ENCODE measurements around the gene ZNF274. TPM values are rescaled to one million over a fixed set of nuclear protein-coding genes. Genes with fewer than 3 reads are reported as not detected.

Gene ZNF274
- total RNA-seq, 2 donors from 2014 or later, result 23.2 to 24.9 TPM

DNA sequence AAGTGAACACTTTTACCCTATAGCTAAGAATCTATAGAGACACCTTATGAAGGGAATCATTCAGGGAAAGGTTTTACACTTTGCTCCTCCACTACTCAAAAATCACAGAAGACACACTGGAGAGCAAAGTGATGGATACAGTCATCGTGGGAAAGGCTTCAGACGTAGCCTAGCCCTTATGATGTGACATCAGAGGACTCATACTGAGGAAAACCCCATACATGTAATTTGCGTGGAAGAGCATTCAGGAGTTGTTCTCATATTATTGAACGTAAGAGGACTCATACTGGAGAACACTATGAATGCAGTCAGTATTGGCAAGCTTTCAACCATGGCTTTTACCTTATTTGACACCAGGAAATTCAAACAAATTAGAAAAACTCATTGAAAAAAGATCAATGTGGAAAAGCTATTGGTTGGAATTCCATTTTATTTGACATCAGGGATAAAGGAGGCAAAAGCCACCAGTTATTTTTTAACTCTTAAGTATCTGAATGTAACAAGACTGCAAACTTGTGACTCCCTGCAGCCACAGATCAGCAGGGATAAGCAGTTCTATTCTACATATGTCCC lies 16.1 kb upstream of the ZNF274 start:
- 49 to 51% methylated on average over 4 of the region's 4 CpGs for WGBS, 2 experiments (ENCODE audit: insufficient coverage in 1 of 2, insufficient read length in 1 of 2)
- Histone ChIP-seq H3K36me3 (ENCODE audit: control insufficient read depth, insufficient read depth, low read length) (no peaks in the 10 kb centered on the region), H3K9me3 (ENCODE audit: control insufficient read depth, low read length) (peaks cover 59% of the 10 kb centered on the region), H3K9ac (ENCODE audit: extremely low read depth, low read length, poor library complexity, severe bottlenecking) (no peak overlapping the region), H3K27me3 (ENCODE audit: control insufficient read depth, insufficient read depth, low read length, poor library complexity, severe bottlenecking) (no peaks in the 10 kb centered on the region), H3K4me1 (ENCODE audit: control insufficient read depth, insufficient read depth, low read length) (no peaks in the 10 kb centered on the region), H3K27ac (ENCODE audit: low read depth, low read length) (no peak overlapping the region), H3K4me3 (ENCODE audit: low read length) (peak overlapping the region; percentile 18)
- no peaks in the 10 kb centered on the region for H3K4me1 Mint-ChIP-seq
- H3K27ac Mint-ChIP-seq, result no peak overlapping the region
- peaks cover 4% of the 10 kb centered on the region for H3K36me3 Mint-ChIP-seq (ENCODE audit: low read depth)
- DNase-seq, result no peak
- H3K9me3 Mint-ChIP-seq, result peaks cover 84% of the 10 kb centered on the region
- TF ChIP-seq, protein P1, sequence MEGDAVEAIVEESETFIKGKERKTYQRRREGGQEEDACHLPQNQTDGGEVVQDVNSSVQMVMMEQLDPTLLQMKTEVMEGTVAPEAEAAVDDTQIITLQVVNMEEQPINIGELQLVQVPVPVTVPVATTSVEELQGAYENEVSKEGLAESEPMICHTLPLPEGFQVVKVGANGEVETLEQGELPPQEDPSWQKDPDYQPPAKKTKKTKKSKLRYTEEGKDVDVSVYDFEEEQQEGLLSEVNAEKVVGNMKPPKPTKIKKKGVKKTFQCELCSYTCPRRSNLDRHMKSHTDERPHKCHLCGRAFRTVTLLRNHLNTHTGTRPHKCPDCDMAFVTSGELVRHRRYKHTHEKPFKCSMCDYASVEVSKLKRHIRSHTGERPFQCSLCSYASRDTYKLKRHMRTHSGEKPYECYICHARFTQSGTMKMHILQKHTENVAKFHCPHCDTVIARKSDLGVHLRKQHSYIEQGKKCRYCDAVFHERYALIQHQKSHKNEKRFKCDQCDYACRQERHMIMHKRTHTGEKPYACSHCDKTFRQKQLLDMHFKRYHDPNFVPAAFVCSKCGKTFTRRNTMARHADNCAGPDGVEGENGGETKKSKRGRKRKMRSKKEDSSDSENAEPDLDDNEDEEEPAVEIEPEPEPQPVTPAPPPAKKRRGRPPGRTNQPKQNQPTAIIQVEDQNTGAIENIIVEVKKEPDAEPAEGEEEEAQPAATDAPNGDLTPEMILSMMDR (conservative IDR thresholded peaks at IDR 0.05), result no peak
- H3K4me3 Mint-ChIP-seq, result no peak overlapping the region
- H3K27me3 Mint-ChIP-seq (ENCODE audit: insufficient read depth), result peaks cover 7% of the 10 kb centered on the region

DNA sequence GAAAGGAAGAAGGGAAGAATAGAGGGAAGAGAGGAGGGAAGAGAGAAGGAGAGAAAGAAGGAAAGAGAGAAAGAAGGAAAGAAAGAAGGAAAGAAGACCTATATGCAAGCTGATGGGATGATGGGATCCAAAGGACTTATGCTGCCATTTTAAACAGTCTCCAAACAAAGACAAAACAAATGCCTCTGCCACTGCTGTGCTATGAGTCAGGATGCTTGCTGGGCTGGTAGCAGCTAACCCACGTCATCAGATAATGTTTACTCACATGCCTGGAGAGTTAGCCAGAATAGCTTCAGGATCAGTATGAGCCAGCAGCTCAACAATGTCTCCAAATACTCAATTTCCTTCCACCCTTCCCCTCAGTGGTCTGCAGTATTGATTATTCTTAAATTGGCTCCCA lies 12.0 kb upstream of the ZNF274 start:
- Histone ChIP-seq H3K9ac (ENCODE audit: extremely low read depth, low read length, poor library complexity, severe bottlenecking) (no peak overlapping the region), H3K27me3 (ENCODE audit: control insufficient read depth, insufficient read depth, low read length, poor library complexity, severe bottlenecking) (no peaks in the 10 kb centered on the region), H3K36me3 (ENCODE audit: control insufficient read depth, insufficient read depth, low read length) (no peaks in the 10 kb centered on the region), H3K9me3 (ENCODE audit: control insufficient read depth, low read length) (peaks cover 54% of the 10 kb centered on the region), H3K4me3 (ENCODE audit: low read length) (no peak overlapping the region), H3K27ac (ENCODE audit: low read depth, low read length) (no peak overlapping the region), H3K4me1 (ENCODE audit: control insufficient read depth, insufficient read depth, low read length) (no peaks in the 10 kb centered on the region)
- Mint-ChIP-seq H3K4me1 (no peaks in the 10 kb centered on the region), H3K4me3 (no peak overlapping the region), H3K9me3 (peaks cover 82% of the 10 kb centered on the region), H3K27me3 (ENCODE audit: insufficient read depth) (peaks cover 11% of the 10 kb centered on the region), H3K36me3 (ENCODE audit: low read depth) (peaks cover 3% of the 10 kb centered on the region), H3K27ac (no peak overlapping the region)
- WGBS, 2 experiments (ENCODE audit: insufficient coverage in 1 of 2, insufficient read length in 1 of 2), result 38 to 55% methylated on average over 1 of the region's 1 CpG
- no peak for DNase-seq
- TF ChIP-seq, protein P1 (conservative IDR thresholded peaks at IDR 0.05), result no peak

DNA sequence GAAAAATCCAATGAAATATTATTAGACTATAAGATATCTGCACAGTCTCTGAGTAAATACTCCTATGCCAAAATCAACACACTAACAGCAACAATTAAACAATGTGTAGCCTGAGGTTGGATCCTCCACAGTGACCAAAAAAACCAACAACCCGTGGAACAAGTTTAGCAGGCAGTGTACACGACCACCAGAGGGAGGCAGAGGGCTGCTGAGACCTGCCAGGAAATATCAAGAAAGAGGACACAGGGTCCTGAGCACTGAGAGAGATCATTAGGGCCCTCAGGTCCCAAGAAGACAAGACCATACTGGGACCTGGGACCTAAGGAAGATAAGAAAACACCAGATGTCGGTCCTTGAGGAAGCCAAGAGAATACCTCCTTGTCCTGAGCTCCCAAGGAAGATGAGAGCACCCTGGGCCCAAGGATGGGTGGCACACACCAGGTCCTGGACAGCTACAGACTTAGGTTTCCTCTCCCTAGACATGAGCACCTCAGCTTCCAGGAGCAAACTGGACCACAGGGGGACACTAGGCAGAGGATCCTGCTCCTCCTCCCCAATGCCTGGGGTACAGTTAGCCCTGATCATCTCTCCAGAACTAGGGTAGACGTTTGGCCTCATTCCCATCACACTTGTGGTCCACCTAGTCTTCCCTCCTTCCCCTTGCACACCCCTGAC lies 822 bp upstream of the ZNF274 start:
- Histone ChIP-seq H3K4me3 (ENCODE audit: low read length) (peak overlapping the region; percentile 99), H3K9ac (ENCODE audit: extremely low read depth, low read length, poor library complexity, severe bottlenecking) (no peak overlapping the region), H3K4me1 (ENCODE audit: control insufficient read depth, insufficient read depth, low read length) (no peaks in the 10 kb centered on the region), H3K27me3 (ENCODE audit: control insufficient read depth, insufficient read depth, low read length, poor library complexity, severe bottlenecking) (no peaks in the 10 kb centered on the region), H3K27ac (ENCODE audit: low read depth, low read length) (no peak overlapping the region), H3K9me3 (ENCODE audit: control insufficient read depth, low read length) (peaks cover 84% of the 10 kb centered on the region), H3K36me3 (ENCODE audit: control insufficient read depth, insufficient read depth, low read length) (peaks cover 38% of the 10 kb centered on the region)
- Mint-ChIP-seq H3K27me3 (ENCODE audit: insufficient read depth) (no peaks in the 10 kb centered on the region), H3K27ac (peak overlapping the region; percentile 52), H3K4me3 (peak overlapping the region; percentile 82), H3K36me3 (ENCODE audit: low read depth) (peaks cover 63% of the 10 kb centered on the region), H3K4me1 (no peaks in the 10 kb centered on the region), H3K9me3 (peaks cover 90% of the 10 kb centered on the region)
- TF ChIP-seq, protein P1 (conservative IDR thresholded peaks at IDR 0.05), result peak; percentile 77
- DNase-seq, result peak; percentile 86
- WGBS, 2 experiments (ENCODE audit: insufficient coverage in 1 of 2, insufficient read length in 1 of 2), result 69 to 73% methylated on average over 3 to 4 of the region's 4 CpGs
